GM18505 (cell line): ENCODE results near the gene VLDLR.

Experiments
- ATAC-seq: cut with Tn5 transposase; IDR thresholded peaks from one replicate; pipeline ENCODE4 v1.9.1; 2021; ENCODE audit not compliant: unreplicated experiment
- POLR2A ChIP-seq: IDR thresholded peaks from 4 replicates; pipeline ENCODE4 v1.6.1; 2011; ENCODE audit warnings: borderline replicate concordance; ENCODE audit not compliant: insufficient read depth, insufficient read length; ENCODE audit errors: extremely low read depth

The VLDLR gene

DNA sequence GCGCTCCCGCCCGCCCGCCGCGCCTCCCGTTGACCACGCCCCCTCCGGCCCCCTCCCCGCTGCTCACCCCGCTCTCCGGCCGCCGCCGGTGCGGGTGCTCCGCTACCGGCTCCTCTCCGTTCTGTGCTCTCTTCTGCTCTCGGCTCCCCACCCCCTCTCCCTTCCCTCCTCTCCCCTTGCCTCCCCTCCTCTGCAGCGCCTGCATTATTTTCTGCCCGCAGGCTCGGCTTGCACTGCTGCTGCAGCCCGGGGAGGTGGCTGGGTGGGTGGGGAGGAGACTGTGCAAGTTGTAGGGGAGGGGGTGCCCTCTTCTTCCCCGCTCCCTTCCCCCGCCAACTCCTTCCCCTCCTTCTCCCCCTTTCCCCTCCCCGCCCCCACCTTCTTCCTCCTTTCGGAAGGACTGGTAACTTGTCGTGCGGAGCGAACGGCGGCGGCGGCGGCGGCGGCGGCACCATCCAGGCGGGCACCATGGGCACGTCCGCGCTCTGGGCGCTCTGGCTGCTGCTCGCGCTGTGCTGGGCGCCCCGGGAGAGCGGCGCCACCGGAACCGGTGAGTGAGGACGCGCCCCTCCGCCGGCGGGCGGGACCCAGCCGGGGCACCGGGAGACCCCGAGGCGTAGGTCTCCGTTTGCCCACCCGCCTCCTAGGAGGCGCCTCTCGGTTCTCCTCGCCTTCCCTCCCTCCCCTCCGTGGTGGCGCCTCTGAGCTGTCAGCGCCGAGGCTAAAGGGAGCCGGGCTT lies at the start of gene VLDLR:
VLDLR (plus strand) TSS at position 66 of the 739 bp plus-strand sequence; CDS start at position 469, 403 bp downstream.
- TF ChIP-seq POLR2A: no peak
- ATAC-seq: peak; percentile 39

DNA sequence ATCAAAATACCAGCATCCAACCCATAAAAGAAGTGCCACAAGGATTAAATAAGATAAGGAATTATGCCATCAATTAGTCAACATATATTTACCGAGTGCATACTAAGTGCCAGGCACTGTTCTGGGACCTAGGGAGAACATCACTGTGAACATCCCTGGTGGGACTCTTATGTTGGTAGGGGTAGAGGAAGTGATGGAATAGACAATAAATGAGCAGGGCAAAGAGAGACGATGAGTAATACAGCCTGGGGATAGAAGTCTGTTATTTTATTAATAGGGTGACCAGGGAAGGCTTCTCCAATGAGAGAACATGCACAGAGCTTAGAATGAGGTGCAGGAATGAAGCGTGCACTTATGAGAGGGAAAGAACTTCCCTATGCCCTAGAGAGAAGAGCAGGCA lies 47.4 kb upstream of the VLDLR start:
- TF ChIP-seq POLR2A: no peak
- no peak for ATAC-seq

DNA sequence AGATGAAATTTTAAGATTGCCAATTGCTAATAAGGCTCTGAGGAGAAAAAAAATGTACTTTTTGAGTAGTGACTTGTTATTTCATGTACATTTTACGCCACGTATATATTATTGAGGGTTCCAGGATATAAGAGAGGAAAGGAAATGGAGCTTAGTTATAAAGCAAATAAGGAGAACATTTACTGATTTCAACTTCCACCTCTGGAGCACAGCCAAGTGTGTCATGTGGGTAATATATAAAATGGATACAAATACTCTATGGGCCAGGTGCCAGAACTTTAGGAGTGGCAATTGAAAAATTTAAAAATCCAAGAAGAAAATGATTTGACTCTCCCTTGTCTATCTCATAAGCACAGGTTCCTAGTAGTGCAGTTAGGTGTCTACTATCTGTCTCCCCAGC lies 45.0 kb upstream of the VLDLR start:
- no peak for ATAC-seq
- TF ChIP-seq POLR2A: no peak

DNA sequence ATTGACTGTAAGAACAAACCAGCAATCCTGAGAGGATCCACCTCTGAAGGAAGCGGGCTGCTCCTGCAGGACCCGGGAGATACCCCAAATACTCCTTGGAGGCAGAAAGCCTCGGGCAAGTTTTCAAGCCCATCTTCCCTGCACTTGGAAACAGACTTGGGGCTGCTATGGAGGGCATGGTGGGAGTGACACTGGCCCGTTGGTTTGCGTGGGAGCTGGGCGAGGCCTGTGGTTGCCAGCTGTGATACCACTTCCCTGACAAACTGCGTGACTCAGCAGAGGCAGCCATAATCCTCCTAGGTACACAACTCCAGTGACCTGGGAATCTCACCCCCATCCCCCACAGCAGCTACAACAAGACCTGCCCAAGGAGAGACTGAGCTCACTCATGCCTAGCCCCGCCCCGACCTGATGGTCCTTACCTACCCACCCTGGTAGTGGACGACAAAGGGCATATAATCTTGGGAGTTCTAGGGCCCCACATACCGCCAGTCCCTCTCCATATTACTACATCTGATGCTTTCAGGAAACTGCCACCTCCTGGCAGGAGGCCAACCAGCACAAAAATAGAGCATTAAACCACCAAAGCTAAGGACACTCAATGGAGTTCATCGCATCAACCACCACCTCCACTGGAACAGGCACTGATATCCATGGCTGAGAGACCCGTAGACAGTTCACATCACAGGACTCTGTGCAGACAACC lies 38.1 kb upstream of the VLDLR start:
- no peak for ATAC-seq
- TF ChIP-seq POLR2A: no peak

DNA sequence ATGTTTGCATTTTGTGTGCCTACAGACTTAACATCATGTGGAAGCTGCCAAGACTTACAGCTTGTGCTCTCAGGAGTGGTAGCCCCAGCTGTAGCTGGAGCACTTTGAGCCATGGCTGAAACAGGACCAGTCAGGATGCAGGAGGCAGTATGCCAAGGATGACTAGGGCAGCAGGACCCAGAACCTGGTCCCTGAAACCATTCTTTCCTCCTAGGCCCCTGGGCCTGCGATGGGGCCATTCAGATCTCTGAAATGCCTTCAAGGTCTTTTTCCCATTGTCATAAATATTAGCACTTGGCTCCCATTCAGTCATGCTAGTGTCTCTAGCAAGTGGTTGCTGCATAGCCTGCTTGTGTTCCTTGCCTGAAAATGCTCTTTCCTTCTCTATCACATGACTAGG lies 29.6 kb upstream of the VLDLR start:
- no peak for TF ChIP-seq POLR2A
- ATAC-seq: no peak

DNA sequence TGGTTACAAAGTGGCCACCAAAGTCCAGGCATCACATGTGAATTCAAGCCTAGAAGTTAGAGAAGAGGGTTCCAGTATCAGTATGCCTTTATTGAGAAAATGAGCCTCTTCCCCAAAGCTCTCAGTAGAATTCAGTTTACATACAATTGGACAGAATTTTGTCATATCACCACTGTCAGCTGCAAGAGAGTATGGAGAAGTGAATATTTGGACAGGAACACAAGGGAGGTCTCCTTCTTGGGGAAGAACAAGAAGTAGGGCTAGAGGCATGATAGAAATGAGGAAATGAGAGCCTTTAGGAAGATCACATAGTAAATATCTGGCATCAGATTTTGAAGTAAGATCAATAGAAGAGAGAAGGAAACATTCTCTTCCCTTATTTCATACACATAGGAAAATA lies 27.8 kb upstream of the VLDLR start:
- no peak for ATAC-seq
- no peak for TF ChIP-seq POLR2A

DNA sequence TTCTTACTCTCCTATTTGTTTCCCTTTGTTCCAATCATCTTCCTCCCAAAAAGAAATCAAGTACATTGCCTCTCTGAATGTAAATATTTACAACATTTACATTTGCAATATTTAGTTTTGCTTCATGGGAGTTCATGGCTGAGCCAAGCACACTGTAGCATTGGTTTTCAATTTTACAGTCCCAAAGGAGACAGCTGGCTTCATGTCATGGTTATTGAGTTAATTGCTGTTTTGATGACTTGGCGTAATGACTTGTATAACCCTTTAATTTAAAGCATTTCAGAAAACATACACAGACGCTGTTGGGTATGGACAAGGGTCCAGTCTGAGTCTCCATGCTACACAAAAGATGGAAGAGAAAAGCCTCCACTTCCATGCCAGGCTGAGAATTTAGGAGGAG lies 25.6 kb upstream of the VLDLR start:
- no peak for ATAC-seq
- no peak for TF ChIP-seq POLR2A

DNA sequence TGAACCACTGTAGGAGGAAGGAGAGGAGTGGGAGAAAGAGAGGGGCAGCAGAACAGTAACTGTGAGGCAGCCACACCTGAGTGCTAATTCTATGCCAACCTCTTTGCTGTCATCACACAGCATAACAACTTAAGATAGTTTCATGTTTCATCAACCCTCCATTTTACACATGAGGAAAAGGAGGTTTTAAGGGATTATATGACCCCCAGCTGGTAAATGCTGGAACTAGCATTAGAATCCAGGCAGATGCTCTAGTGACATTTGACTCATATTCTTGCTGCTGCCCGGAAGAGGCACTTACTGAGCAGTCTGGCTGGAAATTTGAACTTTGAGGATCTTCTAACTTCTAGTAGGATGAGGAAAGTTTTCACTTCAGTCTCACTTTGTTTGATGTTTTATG lies 24.1 kb upstream of the VLDLR start:
- TF ChIP-seq POLR2A: no peak
- no peak for ATAC-seq

DNA sequence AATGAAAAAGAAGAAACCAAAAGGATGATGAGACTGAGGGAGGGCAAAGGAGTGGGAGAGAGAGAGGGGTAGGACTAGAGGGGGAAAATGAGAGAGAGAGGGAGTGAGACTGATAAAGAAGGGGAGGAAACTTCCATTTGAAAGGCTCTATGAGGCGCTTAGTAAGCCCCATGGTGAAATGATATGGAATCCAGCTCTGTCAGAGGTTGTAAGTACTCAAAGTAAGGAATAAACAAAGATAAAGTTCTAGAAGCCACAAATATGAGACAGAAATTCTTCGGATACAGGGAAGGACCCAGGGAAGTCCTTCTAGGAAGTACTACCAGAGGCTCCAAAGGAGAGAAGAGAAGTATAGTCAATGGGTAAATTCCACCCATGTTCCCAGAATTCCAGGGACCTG lies 21.7 kb upstream of the VLDLR start:
- no peak for ATAC-seq
- TF ChIP-seq POLR2A: no peak

DNA sequence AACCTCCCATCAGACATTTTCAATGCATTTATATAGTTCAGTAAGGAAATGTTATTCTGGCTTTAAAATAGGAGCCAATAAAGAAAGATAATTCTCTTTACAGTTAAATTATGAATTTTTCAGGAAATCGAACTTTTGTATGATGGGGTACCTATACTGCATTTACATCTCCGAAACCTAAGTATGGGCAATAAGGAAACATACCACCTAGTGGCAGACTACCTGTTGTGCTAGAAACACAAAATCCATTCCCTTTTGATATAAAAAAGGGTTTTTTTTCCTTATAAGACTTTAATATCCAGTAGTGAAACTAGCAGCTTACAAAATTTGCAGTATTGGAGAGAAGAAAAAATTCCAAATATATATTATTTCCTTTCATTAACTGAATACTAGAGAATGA lies 21.3 kb upstream of the VLDLR start:
- no peak for TF ChIP-seq POLR2A
- ATAC-seq: no peak

DNA sequence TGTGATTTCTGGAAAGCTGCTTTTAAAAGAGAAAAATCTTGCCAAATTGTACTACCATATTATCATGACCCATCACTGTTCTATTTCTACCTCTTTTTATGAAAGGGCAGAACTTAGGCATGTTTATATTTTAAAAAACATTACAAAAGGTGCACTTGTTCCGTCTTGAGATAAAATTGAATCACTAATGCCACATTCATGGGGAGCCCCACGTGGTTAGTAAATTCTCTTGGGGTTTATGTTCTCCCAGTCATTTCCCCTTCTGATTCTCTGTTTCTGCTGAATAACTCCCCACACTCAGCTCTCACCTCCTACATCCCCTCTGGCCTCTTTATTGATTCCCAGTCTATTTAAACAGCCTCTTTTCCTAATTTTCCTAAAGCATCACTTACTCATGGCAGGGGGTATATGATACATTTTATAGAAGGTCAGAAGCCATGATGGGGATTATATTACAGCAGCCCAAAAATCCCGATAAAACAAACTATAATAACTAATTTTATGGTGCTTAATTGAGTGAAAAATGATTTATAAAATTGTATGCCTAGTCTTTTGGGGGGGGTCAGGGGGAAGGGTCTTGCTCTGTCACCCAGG lies 19.7 kb upstream of the VLDLR start:
- no peak for ATAC-seq
- no peak for TF ChIP-seq POLR2A

DNA sequence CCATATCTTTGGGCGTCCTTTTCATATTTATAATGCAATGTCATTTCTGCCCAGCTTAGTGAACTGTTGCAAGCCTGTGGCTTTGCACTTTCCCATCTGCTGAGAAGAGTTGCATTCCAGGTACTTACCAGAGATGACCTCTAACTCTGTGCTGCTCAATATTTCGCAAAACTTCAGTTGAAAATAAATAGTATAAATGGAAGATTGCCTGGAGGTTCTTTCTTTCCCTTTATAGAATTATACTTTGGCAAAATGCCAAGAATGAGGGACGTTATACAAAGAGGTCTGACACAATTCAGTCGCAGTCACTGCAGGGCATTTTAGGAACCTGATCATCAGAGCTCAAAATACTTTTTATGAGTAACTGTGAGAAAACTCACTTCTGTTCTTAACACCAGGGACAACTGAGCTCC lies 18.9 kb upstream of the VLDLR start:
- TF ChIP-seq POLR2A: no peak

DNA sequence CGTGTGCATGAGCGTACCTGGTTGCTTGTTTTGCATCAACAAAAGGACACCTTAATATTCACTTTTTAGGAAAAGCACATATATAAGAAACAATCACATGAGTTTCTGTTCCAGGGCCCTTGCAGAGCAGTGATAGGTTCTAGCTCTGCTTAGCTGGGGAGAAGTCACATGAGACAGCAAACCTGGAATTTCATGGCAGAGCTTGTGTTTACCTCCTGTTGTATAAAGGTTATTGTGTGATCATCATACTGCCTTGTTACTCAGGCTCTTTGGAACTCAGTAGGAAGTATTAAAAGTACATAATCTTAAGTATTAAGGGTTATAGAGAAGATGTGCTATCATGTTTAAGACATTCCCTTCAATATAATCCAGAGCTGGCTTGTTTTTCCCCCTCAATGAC lies 18.0 kb upstream of the VLDLR start:
- no peak for TF ChIP-seq POLR2A
- no peak for ATAC-seq

More for the DNA sequence above, 18.9 kb upstream of the VLDLR start:
- ATAC-seq: no peak

DNA sequence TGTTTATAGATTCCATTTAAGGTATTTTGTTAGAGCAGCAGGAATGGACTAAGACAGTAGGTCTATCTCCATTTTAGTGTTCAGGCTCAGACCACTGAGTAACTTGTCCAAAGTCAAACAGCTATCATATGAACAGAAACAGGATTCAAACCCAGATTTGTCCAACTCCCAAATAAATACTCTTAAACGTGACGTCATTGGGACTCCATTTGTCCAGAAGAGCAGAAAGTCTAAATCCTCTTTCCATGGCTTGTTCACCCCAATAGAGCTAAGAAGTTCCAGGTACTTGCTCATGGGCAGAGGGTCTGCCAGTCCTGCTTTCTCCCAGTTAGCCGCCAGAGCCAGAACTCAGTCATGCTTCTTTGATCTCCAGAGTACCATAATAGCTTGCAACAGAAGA lies 16.3 kb upstream of the VLDLR start:
- TF ChIP-seq POLR2A: no peak
- ATAC-seq: no peak
